Peyer's patch (tissue), 4 donors: ENCODE measurements around the gene PHGDH. TPM values are rescaled to one million over a fixed set of nuclear protein-coding genes. Genes with fewer than 3 reads are reported as not detected.

ENCODE experiments used
- DNase-seq, 3 donors: peaks; one replicate each; pipeline ENCODE4 v3.0.0-alpha.2; 2017 to 2019
- H3K27ac ChIP-seq, 4 donors: fragments of 200-600 bp; sonication (generic); one replicate each; pipeline ENCODE4 v1.5.1; 2016 to 2019
- H3K27me3 ChIP-seq, 2 donors: fragments of 200-600 bp; sonication (generic); one replicate each; pipeline ENCODE4 v1.5.1; 2019
- H3K36me3 ChIP-seq, 3 donors: fragments of 200-600 bp; sonication (generic); one replicate each; pipeline ENCODE4 v1.5.1; 2016 to 2019
- H3K4me1 ChIP-seq, 4 donors: fragments of 200-600 bp; sonication (generic); one replicate each; pipeline ENCODE4 v1.5.1; 2016 to 2019
- H3K4me3 ChIP-seq, 4 donors: fragments of 200-600 bp; sonication (generic); 1 replicate in 3 of 4; 2 replicates in 1 of 4; pipeline ENCODE4 v1.5.1; 2016 to 2019; ENCODE audit warnings: mild to moderate bottlenecking in 1 of 4
- H3K9me3 ChIP-seq, 4 donors: fragments of 200-600 bp; sonication (generic); one replicate each; pipeline ENCODE4 v1.5.1; 2016 to 2019; ENCODE audit warnings: mild to moderate bottlenecking in 1 of 4
- CTCF ChIP-seq, 6 experiments: fragments of 450-650 bp in 4 of 6; fragments of 200-600 bp in 2 of 6; sonication (generic) in 1 of 6; IDR thresholded peaks; one replicate each; pipeline ENCODE4 v1.5.1; 2017 to 2019; ENCODE audit warnings: antibody characterized with exemption in 6 of 6, mild to moderate bottlenecking in 3 of 6, moderate library complexity in 1 of 6
- POLR2A ChIP-seq, 2 donors: fragments of 450-650 bp; IDR thresholded peaks; one replicate each; pipeline ENCODE4 v1.5.1; 2017; ENCODE audit warnings: antibody characterized with exemption in 2 of 2, mild to moderate bottlenecking in 2 of 2, moderate library complexity in 2 of 2
- total RNA-seq, 4 donors: library from RNA; depleted of rRNA; stranded (reverse); fragments of >200 nt; gene quantifications; one replicate each; pipeline ENCODE4 v1.1.0, GENCODE V29; 2016

PHGDH gene
- total RNA-seq, 4 donors from 2014 or later, result 2.8 to 19.0 (median 4.3) TPM

- no peak overlapping the region for H3K27ac ChIP-seq
- no peaks in the 10 kb centered on the region for H3K9me3 ChIP-seq
- DNase-seq, result no peak
- H3K27me3 ChIP-seq, result no peaks in the 10 kb centered on the region
- peaks cover 0 to 5% (median 0%) of the 10 kb centered on the region in 4 donors for H3K4me1 ChIP-seq
- TF ChIP-seq CTCF (IDR thresholded peaks at IDR 0.05), result no peak
- TF ChIP-seq POLR2A (IDR thresholded peaks at IDR 0.05), result no peak
- no peaks in the 10 kb centered on the region for H3K36me3 ChIP-seq
- no peak overlapping the region for H3K4me3 ChIP-seq
Observed at GRCh38 chr1:119740261-119740660, 28.5 kb downstream of the PHGDH start.

GRCh38 chr1:119740896-119741780 is 29.4 kb downstream of the PHGDH start:
- Histone ChIP-seq H3K36me3 (no peaks in the 10 kb centered on the region), H3K27me3 (no peaks in the 10 kb centered on the region), H3K4me3 (no peak overlapping the region), H3K9me3 (no peaks in the 10 kb centered on the region), H3K4me1 (peaks cover 0 to 5% (median 0%) of the 10 kb centered on the region in 4 donors), H3K27ac (no peak overlapping the region)
- DNase-seq, result no peak
- TF ChIP-seq CTCF (IDR thresholded peaks at IDR 0.05) (no peak), POLR2A (IDR thresholded peaks at IDR 0.05) (no peak)

- no peak for TF ChIP-seq CTCF (IDR thresholded peaks at IDR 0.05)
- TF ChIP-seq POLR2A (IDR thresholded peaks at IDR 0.05), result no peak
- H3K27me3 ChIP-seq, result no peaks in the 10 kb centered on the region
- H3K27ac ChIP-seq, result no peak overlapping the region
- peak in 1 of 3 donors; percentile 57 for DNase-seq
- H3K9me3 ChIP-seq, result no peaks in the 10 kb centered on the region
- no peaks in the 10 kb centered on the region for H3K36me3 ChIP-seq
- no peak overlapping the region for H3K4me3 ChIP-seq
- peaks cover 0 to 3% (median 0%) of the 10 kb centered on the region in 4 donors for H3K4me1 ChIP-seq
Observed at GRCh38 chr1:119742202-119742601, 30.5 kb downstream of the PHGDH start.

- H3K4me3 ChIP-seq, result no peak overlapping the region
- TF ChIP-seq CTCF (IDR thresholded peaks at IDR 0.05) (no peak), POLR2A (IDR thresholded peaks at IDR 0.05) (no peak)
- H3K9me3 ChIP-seq, result no peaks in the 10 kb centered on the region
- H3K4me1 ChIP-seq, result no peaks in the 10 kb centered on the region
- DNase-seq, result no peak
- H3K27ac ChIP-seq, result no peak overlapping the region
- H3K36me3 ChIP-seq, result no peaks in the 10 kb centered on the region
- H3K27me3 ChIP-seq, result no peaks in the 10 kb centered on the region
Observed at GRCh38 chr1:119742677-119743076, 30.9 kb downstream of the PHGDH start.

GRCh38 chr1:119743308-119743707 is 31.6 kb downstream of the PHGDH start:
- Histone ChIP-seq H3K27ac (no peak overlapping the region), H3K4me1 (no peaks in the 10 kb centered on the region), H3K27me3 (no peaks in the 10 kb centered on the region), H3K4me3 (no peak overlapping the region), H3K9me3 (no peaks in the 10 kb centered on the region), H3K36me3 (no peaks in the 10 kb centered on the region)
- DNase-seq, result no peak
- TF ChIP-seq POLR2A (IDR thresholded peaks at IDR 0.05), result no peak
- no peak for TF ChIP-seq CTCF (IDR thresholded peaks at IDR 0.05)
